PC-9 (cell line): ENCODE measurements around the gene ACSM2A.

Experiments
- EZH2 ChIP-seq: fragments of 200-600 bp; sonication (generic); IDR thresholded peaks from 2 replicates; pipeline ENCODE4 v1.8.0; 2017; ENCODE audit warnings: antibody characterized with exemption, low read depth
- TF ChIP-seq, protein P1 (sequence below): fragments of 200-600 bp; sonication (generic); conservative IDR thresholded peaks from 2 replicates; pipeline ENCODE4 v1.6.1; 2017; ENCODE audit warnings: mixed run types, antibody characterized with exemption, mild to moderate bottlenecking, moderate library complexity

DNA sequence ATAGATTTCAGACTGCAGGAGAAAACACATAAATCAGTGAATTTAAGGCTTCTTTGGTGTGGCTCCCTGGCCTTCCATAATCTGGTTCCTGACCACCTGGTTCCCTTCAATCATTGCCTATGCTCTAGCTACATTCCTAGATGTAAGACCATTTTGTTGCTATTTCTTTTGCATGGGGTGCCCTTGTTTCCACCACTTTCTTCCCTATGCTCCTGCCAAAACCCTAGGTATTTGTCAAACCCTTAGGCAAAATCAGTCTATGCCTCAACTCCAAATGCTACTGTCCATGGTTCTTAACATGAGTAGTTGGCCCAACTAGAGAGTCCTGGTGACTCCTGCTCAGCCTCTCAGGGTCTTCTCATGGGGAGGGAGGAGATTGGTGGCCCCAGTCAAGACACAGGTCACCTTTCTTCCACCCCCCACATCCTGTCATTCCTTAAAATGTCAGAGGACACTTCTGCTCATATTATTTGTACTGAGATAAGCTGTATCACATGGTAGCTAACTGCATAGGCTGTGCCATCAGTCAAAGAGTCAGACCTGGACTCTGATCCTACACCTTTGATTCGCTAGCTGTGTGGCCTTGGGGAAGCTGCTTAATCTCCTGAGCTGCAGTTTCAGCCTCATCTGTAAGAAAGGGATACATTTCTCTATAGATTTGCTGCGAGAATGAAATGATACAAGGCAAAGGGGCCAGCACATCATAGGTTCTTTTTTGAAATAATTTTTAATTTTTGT is 27.0 kb upstream of the ACSM2A start:
- TF ChIP-seq, protein P1, sequence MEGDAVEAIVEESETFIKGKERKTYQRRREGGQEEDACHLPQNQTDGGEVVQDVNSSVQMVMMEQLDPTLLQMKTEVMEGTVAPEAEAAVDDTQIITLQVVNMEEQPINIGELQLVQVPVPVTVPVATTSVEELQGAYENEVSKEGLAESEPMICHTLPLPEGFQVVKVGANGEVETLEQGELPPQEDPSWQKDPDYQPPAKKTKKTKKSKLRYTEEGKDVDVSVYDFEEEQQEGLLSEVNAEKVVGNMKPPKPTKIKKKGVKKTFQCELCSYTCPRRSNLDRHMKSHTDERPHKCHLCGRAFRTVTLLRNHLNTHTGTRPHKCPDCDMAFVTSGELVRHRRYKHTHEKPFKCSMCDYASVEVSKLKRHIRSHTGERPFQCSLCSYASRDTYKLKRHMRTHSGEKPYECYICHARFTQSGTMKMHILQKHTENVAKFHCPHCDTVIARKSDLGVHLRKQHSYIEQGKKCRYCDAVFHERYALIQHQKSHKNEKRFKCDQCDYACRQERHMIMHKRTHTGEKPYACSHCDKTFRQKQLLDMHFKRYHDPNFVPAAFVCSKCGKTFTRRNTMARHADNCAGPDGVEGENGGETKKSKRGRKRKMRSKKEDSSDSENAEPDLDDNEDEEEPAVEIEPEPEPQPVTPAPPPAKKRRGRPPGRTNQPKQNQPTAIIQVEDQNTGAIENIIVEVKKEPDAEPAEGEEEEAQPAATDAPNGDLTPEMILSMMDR = no peak
- no peak for TF ChIP-seq EZH2
